Ishikawa (cell line): Measurements from ENCODE around the gene NKD2.

Experiments used
- CEBPB ChIP-seq: IDR thresholded peaks from 2 replicates; pipeline ENCODE4 v1.6.1; 2012
- CREB1 ChIP-seq: IDR thresholded peaks from 2 replicates; pipeline ENCODE4 v1.6.1; 2012; ENCODE audit warnings: low read depth
- EGR1 ChIP-seq: IDR thresholded peaks from 2 replicates; pipeline ENCODE4 v1.6.1; 2012
- FOXM1 ChIP-seq: IDR thresholded peaks from 2 replicates; pipeline ENCODE4 v1.6.1; 2012; ENCODE audit warnings: low read depth, borderline replicate concordance
- MAX ChIP-seq: IDR thresholded peaks from 2 replicates; pipeline ENCODE4 v1.6.1; 2012
- NFIC ChIP-seq: IDR thresholded peaks from 2 replicates; pipeline ENCODE4 v1.6.1; 2012
- RAD21 ChIP-seq: IDR thresholded peaks from 2 replicates; pipeline ENCODE4 v1.6.1; 2012; ENCODE audit warnings: low read depth
- REST ChIP-seq: IDR thresholded peaks from 2 replicates; pipeline ENCODE4 v1.6.1; 2012; ENCODE audit warnings: low read depth, mild to moderate bottlenecking
- TAF1 ChIP-seq: IDR thresholded peaks from 2 replicates; pipeline ENCODE4 v1.6.1; 2012; ENCODE audit warnings: low read depth, mild to moderate bottlenecking
- TCF12 ChIP-seq: IDR thresholded peaks from 2 replicates; pipeline ENCODE4 v1.6.1; 2012; ENCODE audit warnings: low read depth
- TEAD4 ChIP-seq: IDR thresholded peaks from 2 replicates; pipeline ENCODE4 v1.6.1; 2012
- USF1 ChIP-seq: IDR thresholded peaks from 2 replicates; pipeline ENCODE4 v1.6.1; 2012
- YY1 ChIP-seq: IDR thresholded peaks from 2 replicates; pipeline ENCODE4 v1.6.1; 2012; ENCODE audit warnings: low read depth
- ZBTB7A ChIP-seq: IDR thresholded peaks from 2 replicates; pipeline ENCODE4 v1.6.1; 2012; ENCODE audit warnings: low read depth

- TF ChIP-seq REST = no peak
- no peak for TF ChIP-seq RAD21
- TF ChIP-seq MAX = no peak
- no peak for TF ChIP-seq TAF1
- no peak for TF ChIP-seq NFIC
- no peak for TF ChIP-seq TCF12
- TF ChIP-seq FOXM1 = no peak
- no peak for TF ChIP-seq ZBTB7A
- TF ChIP-seq YY1 = no peak
- TF ChIP-seq EGR1 = no peak
- TF ChIP-seq CREB1 = no peak
- TF ChIP-seq TEAD4 = no peak
- no peak for TF ChIP-seq CEBPB
- no peak for TF ChIP-seq USF1
These were observed 55.2 kb downstream of the NKD2 start for GRCh38 chr5:1063661-1064382.
